ENCODE measurements around the gene LDLRAD3.

- TF ChIP-seq CTCF (IDR thresholded peaks at IDR 0.05) (no peak), EZH2 (IDR thresholded peaks at IDR 0.05) (no peak), EZH2phosphoT487 (IDR thresholded peaks at IDR 0.05) (no peak)
These were observed 211.3 kb downstream of the LDLRAD3 start for GRCh38 chr11:36155124-36155561.
